Upper lobe of left lung (tissue), 6 donors: ENCODE data around the gene SLC35F5. TPM values are rescaled to one million over a fixed set of nuclear protein-coding genes. Genes with fewer than 3 reads are reported as not detected.

ENCODE experiments used
- ATAC-seq, 2 donors: fragments of 200-7000 bp; cut with Tn5 transposase; one replicate each; pipeline ENCODE4 v1.9.1; 2022; ENCODE audit warnings: mild to moderate bottlenecking in 2 of 2, moderate library complexity in 2 of 2; ENCODE audit not compliant: low FRiP score in 2 of 2
- DNase-seq, 2 donors: peaks; one replicate each; pipeline ENCODE4 v3.0.0-alpha.2; 2019 to 2020
- H3K27ac ChIP-seq, 4 donors: fragments of 200-600 bp; sonication (generic); one replicate each; pipeline ENCODE4 v1.5.1; 2016 to 2019
- H3K27me3 ChIP-seq, 4 donors: fragments of 200-600 bp; sonication (generic); one replicate each; pipeline ENCODE4 v1.5.1; 2017 to 2019
- H3K36me3 ChIP-seq, 4 donors: fragments of 200-600 bp; sonication (generic); one replicate each; pipeline ENCODE4 v1.5.1; 2016 to 2019
- H3K4me1 ChIP-seq, 4 donors: fragments of 200-600 bp; sonication (generic); one replicate each; pipeline ENCODE4 v1.5.1; 2018 to 2019
- H3K4me3 ChIP-seq, 4 donors: fragments of 200-600 bp; sonication (generic); one replicate each; pipeline ENCODE4 v1.5.1; 2017 to 2019; ENCODE audit warnings: mild to moderate bottlenecking in 2 of 4, moderate library complexity in 1 of 4
- H3K9me3 ChIP-seq, 4 donors: fragments of 200-600 bp; sonication (generic); one replicate each; pipeline ENCODE4 v1.5.1; 2018 to 2019
- EP300 ChIP-seq, 4 donors: sonication (generic); formaldehyde crosslinking; IDR thresholded peaks; one replicate each; pipeline ENCODE4 v1.5.1; 2017; ENCODE audit warnings: antibody characterized with exemption in 4 of 4, control low read depth in 2 of 4
- POLR2A ChIP-seq, 4 donors: fragments of 450-650 bp; IDR thresholded peaks; one replicate each; pipeline ENCODE4 v1.5.1; 2016 to 2017; ENCODE audit warnings: antibody characterized with exemption in 4 of 4, mild to moderate bottlenecking in 2 of 4
- POLR2AphosphoS5 ChIP-seq, 2 donors: sonication (generic); formaldehyde crosslinking; IDR thresholded peaks; one replicate each; pipeline ENCODE4 v1.5.1; 2017; ENCODE audit warnings: antibody characterized with exemption in 2 of 2
- WGBS, 2 donors: methylation state at CpG; one replicate each; pipeline ENCODE4 v1.1.5; 2017 to 2018; 5-methylcytosine and 5-hydroxymethylcytosine counted together
- total RNA-seq, 6 donors: library from RNA; depleted of rRNA in 4 of 6; stranded (reverse); fragments of >200 nt in 4 of 6; gene quantifications; one replicate each; pipeline versions ENCODE4 v1.1.0 to v1.2.1, GENCODE V29; 2016 to 2021
- TF ChIP-seq, protein P1 (sequence below), 6 experiments: fragments of 450-650 bp in 4 of 6; fragments of 200-600 bp in 2 of 6; sonication (generic) in 2 of 6; IDR thresholded peaks; one replicate each; pipeline ENCODE4 v1.5.1; 2016 to 2019; ENCODE audit warnings: antibody characterized with exemption in 6 of 6
- donor health status: DM: no; HTN: no; CAD: no; lungs with moderate emphysema.
- donor health status: DM: no; HTN: yes; CAD: no; lungs with severe emphysema.

SLC35F5 gene, protein sequence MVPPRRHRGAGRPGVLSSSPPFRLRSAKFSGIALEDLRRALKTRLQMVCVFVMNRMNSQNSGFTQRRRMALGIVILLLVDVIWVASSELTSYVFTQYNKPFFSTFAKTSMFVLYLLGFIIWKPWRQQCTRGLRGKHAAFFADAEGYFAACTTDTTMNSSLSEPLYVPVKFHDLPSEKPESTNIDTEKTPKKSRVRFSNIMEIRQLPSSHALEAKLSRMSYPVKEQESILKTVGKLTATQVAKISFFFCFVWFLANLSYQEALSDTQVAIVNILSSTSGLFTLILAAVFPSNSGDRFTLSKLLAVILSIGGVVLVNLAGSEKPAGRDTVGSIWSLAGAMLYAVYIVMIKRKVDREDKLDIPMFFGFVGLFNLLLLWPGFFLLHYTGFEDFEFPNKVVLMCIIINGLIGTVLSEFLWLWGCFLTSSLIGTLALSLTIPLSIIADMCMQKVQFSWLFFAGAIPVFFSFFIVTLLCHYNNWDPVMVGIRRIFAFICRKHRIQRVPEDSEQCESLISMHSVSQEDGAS
- total RNA-seq, result 100 to 1,000 TPM in 1 of 6 donors, 10 to 100 TPM in 5; 38.8 to 118 (median 65.8) TPM

GRCh38 chr2:113756355-113757137, at the start of gene SLC35F5:
Gene SLC35F5, minus strand, starts transcription at chr2:113756642. Its CDS starts 233 bp downstream, at chr2:113756409.
- 0 to 1% methylated on average over 43 to 50 of the region's 76 CpGs for WGBS, 2 donors
- peak; percentile 92 to 100 for DNase-seq
- ATAC-seq, result peak; percentile 99
- Histone ChIP-seq H3K4me3 (peak within 1 kb of the TSS; percentile 60 to 90 (median 81)), H3K9me3 (no peaks in the 10 kb centered on the region), H3K27me3 (no peaks in the 10 kb centered on the region), H3K4me1 (peaks cover 15 to 30% (median 24%) of the 10 kb centered on the region in 4 donors), H3K27ac (peak within 1 kb of the TSS; percentile 90 to 96 (median 94)), H3K36me3 (peaks cover 0 to 3% (median under 1%) of the 10 kb centered on the region in 4 donors)
- TF ChIP-seq POLR2AphosphoS5 (IDR thresholded peaks at IDR 0.05) (peak; percentile 99), EP300 (IDR thresholded peaks at IDR 0.05) (peak in 1 of 4 donors; percentile 74), POLR2A (IDR thresholded peaks at IDR 0.05) (peak; percentile 9 to 93 (median 74))
- TF ChIP-seq, protein P1, sequence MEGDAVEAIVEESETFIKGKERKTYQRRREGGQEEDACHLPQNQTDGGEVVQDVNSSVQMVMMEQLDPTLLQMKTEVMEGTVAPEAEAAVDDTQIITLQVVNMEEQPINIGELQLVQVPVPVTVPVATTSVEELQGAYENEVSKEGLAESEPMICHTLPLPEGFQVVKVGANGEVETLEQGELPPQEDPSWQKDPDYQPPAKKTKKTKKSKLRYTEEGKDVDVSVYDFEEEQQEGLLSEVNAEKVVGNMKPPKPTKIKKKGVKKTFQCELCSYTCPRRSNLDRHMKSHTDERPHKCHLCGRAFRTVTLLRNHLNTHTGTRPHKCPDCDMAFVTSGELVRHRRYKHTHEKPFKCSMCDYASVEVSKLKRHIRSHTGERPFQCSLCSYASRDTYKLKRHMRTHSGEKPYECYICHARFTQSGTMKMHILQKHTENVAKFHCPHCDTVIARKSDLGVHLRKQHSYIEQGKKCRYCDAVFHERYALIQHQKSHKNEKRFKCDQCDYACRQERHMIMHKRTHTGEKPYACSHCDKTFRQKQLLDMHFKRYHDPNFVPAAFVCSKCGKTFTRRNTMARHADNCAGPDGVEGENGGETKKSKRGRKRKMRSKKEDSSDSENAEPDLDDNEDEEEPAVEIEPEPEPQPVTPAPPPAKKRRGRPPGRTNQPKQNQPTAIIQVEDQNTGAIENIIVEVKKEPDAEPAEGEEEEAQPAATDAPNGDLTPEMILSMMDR (IDR thresholded peaks at IDR 0.05), result peak in 1 of 6 experiments; percentile 17

- Histone ChIP-seq H3K9me3 (no peaks in the 10 kb centered on the region), H3K27ac (no peak overlapping the region), H3K27me3 (no peaks in the 10 kb centered on the region), H3K4me3 (no peak overlapping the region), H3K36me3 (no peaks in the 10 kb centered on the region), H3K4me1 (no peaks in the 10 kb centered on the region)
- WGBS, 2 donors, result 69 to 71% methylated on average over 4 of the region's 4 CpGs
- ATAC-seq (peak in 1 of 2 donors; percentile 49), DNase-seq (no peak)
- no peak for TF ChIP-seq POLR2A (IDR thresholded peaks at IDR 0.05)
- no peak for TF ChIP-seq POLR2AphosphoS5 (IDR thresholded peaks at IDR 0.05)
- TF ChIP-seq EP300 (IDR thresholded peaks at IDR 0.05), result no peak
- TF ChIP-seq, protein P1 (IDR thresholded peaks at IDR 0.05), result no peak
Observed at GRCh38 chr2:113799375-113799774, 42.9 kb upstream of the SLC35F5 start.

DNA sequence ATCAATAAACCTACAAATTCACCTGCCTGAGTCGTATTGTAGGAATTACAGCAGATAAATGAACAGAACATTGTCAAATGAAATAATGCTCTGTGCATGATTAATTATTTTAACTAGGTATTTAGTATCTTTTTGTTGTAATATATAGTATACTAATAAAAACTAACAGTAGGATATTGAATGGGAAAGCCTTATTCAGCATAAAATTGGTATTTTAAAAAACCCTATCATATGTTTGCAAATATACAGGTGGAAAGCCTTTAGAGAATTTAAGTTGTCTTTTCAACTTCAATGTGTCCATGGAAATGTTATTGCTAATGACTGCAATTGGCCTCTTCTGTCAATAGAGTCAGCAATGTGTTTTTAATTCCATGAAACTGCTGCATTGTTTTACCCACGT, 40.8 kb upstream of the SLC35F5 start:
- no peaks in the 10 kb centered on the region for H3K4me1 ChIP-seq
- TF ChIP-seq, protein P1 (IDR thresholded peaks at IDR 0.05), result no peak
- no peak for TF ChIP-seq POLR2AphosphoS5 (IDR thresholded peaks at IDR 0.05)
- no peak for TF ChIP-seq EP300 (IDR thresholded peaks at IDR 0.05)
- TF ChIP-seq POLR2A (IDR thresholded peaks at IDR 0.05), result no peak

GRCh38 chr2:113796592-113797175, 40.2 kb upstream of the SLC35F5 start:
- Histone ChIP-seq H3K27me3 (no peaks in the 10 kb centered on the region), H3K36me3 (no peaks in the 10 kb centered on the region), H3K9me3 (no peaks in the 10 kb centered on the region), H3K4me3 (no peak overlapping the region), H3K27ac (no peak overlapping the region), H3K4me1 (no peaks in the 10 kb centered on the region)
- WGBS, 2 donors, result 64 to 74% methylated on average over 6 of the region's 6 CpGs
- DNase-seq (no peak), ATAC-seq (no peak)
- TF ChIP-seq EP300 (IDR thresholded peaks at IDR 0.05) (no peak), POLR2A (IDR thresholded peaks at IDR 0.05) (no peak), POLR2AphosphoS5 (IDR thresholded peaks at IDR 0.05) (no peak)
- TF ChIP-seq, protein P1 (IDR thresholded peaks at IDR 0.05), result no peak

More for the DNA sequence above, 40.8 kb upstream of the SLC35F5 start:
- no peak overlapping the region for H3K4me3 ChIP-seq
- ATAC-seq (no peak), DNase-seq (no peak)
- no peak overlapping the region for H3K27ac ChIP-seq
- no peaks in the 10 kb centered on the region for H3K9me3 ChIP-seq
- WGBS, 2 donors, result 54 to 69% methylated on average over 2 of the region's 2 CpGs
- no peaks in the 10 kb centered on the region for H3K27me3 ChIP-seq
- no peaks in the 10 kb centered on the region for H3K36me3 ChIP-seq
